HL-60/S4 treated with retinoic acid at 250 ng/mL for 4 days and 3 days (cell line): Measurements from ENCODE around the gene ZFYVE28.

ENCODE experiments used
- in situ Hi-C: fragments of 300-500 bp; cut with MboI; formaldehyde crosslinking; loops from 2 replicates; pipeline ENCODE4 v1.7.0; 2022; ENCODE audit warnings: low sequenced_read_pairs

ZFYVE28 gene

DNA sequence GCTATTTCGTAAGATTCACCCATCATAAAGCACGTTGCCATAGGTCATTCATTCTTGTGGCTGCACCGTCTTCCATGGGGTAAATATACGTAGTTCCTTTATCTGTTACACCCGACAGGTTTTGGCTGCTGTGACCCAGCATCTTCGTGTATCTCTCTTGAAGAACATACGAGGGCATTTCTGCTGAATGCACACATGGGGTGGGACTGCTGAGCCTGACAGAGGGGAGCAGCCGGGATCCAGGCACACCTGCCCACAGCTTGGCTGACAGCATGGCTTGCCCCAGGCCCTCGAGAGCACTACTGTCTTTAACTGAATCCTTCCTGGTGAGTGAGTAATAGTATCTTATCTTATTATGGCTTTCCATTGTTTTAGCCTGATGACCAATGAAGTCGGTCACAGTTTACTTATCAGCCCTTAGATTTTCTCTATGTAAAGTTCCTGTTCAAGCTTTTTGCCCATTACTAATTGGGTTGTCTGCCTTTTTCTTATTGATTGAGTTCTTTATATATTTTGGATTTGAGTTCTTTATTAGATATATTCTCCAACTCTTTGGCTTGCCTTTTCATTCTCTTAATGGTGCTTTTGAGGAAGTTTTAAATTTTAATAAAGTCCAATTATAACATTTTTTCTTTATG, 111.6 kb downstream of the ZFYVE28 start:
- in situ Hi-C loops = no loop called here

DNA sequence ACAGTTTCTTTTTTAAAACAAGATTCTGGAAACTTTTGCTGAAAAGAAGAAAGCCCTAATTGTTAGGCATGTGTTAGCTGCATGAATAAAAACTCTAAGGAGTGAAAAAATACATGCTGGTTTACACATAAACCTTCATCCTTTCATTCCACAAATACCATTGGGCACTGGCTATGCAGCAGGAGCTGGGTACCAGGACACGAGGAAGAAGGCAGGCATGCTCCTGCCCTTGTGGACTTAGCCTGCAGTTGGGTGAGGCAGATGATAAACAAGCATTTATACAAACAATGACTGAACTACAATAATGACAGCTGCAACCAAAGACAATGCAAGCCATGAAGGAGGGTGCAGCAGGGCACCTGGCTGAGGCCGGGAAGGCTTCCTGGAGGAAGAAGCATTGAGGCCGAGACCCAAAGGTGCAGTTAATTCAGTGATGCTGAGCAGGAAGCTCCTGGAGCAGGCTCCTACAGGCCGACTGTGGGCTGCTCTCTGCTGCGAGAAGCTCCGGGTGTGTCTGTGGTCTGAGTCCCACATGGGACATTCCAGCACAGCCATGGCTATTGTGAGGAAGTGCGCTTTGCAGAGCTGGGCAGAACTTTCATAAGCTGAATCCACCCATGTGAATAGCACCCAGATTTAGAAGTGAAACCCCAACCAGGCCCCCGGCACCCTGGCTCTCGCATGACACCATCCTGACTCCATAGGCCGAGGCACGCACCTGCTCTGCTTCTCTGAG, 112.5 kb downstream of the ZFYVE28 start:
- in situ Hi-C loops = no loop called here

DNA sequence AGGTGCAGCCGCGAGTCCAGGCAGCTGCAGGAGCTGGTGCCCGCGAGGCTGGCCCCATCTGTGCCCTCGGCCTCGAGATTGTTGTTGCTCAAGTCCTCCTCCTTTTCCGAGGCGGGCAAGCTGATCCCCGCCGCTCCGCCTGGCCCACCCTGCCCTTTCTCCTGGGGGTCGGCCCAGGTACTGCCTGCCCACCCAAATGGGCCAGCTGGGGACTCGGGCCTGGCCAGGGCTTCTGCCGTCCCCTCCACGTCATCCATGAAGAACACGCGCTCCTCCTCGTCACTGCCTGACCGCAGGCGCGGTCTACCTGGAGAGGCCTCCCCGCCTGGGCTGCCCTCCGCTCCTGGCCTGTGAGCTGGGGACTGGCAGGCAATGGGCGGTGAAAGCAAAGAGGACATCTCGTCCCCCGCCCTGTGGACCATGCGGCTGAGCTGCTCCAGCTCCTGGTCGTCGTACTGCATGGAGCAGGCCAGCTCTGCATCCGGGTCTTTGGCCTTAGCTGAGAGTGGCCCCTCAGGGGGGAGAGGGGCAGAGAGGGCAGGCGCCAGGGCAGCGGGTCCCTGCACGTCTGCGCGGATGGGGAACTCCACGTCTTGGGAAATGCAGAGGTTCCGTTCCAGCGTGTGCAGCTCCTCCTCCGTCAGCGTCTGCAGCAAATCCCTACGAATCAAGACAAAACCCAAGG, 113.4 kb downstream of the ZFYVE28 start:
- in situ Hi-C loops = no loop called here

DNA sequence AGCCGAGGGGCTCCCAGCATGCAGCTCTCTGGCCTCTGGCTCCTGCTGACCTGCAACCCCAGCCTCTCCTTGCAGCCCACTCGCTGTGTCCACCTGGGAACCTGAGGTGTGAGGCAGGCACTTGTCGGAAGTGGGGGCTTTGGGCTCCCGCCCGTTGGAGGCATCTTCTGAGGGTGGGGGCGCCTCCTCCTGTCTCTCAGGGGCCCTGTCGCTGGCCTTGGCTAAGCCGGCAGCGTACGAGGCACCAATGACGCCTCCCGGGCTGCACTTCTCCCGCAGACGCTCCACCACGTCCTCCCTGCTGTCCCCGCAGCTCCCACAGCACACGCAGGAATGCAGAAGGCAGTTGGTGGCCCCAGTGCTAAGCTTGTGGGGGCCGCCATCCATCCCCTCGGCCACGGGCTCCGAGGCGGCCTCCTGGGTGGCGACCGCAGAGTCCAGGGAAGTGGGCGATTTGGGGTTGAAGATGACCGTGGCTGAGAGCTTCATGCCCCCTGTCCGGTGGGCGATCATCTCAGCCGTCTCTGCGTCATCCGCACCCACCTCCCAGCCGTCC, 114.0 kb downstream of the ZFYVE28 start:
- in situ Hi-C loops = no loop called here

DNA sequence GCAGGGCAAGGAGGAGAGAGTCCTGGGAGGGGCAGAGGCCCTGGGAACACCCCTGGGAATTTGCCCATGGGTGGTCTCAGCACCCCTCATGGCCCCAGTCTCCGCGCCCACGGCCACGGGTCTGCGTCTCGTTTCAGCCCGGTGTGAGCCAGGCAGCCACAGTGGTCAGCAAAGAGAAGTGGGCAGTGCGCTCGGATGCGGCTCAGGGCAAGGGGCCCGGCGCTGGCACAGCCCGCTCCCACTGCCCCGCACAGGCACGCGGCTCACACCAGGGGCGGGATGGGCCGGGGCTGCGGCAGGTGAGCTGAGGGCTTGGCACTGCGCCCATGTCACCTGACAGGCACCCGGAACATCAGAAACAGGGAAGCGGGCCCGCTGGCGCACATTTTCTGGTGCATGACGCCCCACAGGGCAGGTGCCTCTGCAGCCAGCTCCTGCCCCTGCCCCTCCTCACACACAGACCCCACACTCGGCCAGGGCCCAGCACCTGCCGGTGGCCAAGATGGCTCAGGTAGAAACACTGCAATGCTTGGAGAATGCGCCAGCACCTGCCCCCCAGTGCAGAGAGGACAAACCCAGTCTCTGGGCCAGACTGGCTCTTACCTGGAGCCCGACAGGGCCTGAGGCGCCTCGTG, 114.6 kb downstream of the ZFYVE28 start:
- in situ Hi-C loops = no loop called here

DNA sequence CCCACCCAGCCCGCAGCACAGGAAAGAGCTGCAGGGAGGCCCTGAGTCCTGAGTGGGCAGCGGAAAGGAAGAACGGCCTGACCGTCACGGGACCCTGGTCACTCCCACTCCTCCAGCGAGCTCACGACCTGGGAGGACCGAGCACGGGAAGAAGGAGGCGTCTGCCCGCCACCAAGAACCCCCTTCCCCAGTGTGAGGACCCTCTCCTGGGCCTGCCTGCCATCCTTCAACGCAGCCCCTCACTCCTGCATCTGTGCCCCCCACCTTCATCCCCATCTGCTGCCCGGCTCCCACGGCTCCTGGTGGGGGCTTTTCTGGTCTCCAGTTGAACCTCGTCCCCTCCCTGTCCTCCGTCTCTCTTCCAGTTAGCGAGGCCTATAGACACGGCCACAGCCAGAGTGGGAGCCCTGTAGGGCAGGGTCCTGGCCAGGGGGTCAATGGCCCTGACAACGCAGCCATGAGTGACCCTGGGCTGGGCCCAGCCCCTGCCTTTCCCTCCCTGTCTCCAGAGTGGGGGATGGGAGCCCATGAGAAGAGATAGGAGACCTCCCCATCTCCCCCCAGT, 115.2 kb downstream of the ZFYVE28 start:
- in situ Hi-C loops = no loop called here

DNA sequence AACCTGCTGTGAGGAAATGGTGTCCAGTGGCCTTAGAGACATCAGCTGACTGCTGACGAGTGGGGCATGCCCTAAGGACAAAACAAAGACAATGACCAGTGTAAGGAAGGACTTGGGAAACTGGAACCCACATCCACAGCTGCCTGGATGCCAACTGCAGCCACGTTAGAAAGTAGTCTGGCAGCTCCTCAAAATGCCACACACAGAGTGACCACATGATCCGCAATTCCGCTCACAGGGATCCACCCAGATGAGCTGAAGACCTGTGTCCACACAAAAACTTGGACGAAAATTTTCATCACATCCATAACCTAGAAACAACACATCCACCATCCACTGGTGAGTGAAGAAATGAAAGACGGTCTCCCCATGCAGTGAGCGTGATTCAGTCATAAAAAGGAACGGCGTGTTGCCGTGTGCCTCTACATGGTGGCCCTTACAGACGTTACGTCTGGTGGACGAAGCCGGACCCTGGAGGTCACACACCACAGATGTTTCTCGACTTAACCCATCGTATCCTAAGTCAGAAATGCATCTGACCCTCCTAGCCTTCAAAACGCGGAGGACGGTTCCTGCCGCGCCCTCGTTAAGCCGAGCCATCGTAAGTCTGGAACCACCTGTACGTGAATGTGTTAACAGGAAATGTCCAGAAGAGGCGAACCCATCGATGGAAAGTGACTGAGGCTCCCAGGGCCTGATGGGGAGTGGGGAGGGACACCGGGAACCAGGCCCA, 115.9 kb downstream of the ZFYVE28 start:
- in situ Hi-C loops = no loop called here

DNA sequence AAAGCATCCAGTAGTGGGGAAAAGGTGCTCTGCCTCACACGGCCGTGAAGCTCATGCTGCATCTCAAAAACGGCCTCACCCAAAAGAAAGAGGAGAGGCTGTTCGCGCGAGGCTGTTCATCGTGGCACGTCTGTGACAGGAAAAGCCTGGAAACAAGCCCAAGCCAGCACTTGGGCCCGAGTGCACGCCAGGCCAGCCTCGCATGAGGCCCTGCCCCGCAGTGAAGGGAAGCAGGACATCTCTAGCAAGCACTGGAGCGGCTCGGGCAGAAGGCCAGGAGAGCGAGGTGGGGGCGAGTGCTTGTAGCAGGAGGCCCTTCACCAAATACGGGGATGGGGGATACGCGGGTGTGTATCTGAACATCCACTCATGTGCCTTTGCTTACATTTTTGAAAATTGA, 116.6 kb downstream of the ZFYVE28 start:
- in situ Hi-C loops = no loop called here

DNA sequence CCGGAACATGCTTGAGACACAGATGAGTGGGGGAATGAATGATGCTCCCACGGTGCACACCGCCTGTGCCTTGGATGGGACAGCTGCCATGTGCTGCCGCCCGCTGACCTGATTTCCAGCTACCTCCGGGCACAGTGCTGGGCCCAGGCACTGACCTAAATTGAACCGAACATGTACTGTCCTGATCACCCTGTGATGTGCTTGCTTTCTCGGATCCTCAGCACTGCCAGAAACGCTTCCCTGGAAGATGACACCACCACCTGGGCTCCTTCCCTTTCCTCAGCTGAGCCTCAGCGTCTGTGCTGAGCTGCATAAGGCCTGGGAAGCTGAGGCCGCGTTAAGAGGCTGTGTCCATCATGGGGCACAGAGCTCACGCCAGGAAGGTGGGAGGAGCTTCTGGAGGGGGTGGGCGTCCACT, 117.2 kb downstream of the ZFYVE28 start:
- in situ Hi-C loops = no loop called here

DNA sequence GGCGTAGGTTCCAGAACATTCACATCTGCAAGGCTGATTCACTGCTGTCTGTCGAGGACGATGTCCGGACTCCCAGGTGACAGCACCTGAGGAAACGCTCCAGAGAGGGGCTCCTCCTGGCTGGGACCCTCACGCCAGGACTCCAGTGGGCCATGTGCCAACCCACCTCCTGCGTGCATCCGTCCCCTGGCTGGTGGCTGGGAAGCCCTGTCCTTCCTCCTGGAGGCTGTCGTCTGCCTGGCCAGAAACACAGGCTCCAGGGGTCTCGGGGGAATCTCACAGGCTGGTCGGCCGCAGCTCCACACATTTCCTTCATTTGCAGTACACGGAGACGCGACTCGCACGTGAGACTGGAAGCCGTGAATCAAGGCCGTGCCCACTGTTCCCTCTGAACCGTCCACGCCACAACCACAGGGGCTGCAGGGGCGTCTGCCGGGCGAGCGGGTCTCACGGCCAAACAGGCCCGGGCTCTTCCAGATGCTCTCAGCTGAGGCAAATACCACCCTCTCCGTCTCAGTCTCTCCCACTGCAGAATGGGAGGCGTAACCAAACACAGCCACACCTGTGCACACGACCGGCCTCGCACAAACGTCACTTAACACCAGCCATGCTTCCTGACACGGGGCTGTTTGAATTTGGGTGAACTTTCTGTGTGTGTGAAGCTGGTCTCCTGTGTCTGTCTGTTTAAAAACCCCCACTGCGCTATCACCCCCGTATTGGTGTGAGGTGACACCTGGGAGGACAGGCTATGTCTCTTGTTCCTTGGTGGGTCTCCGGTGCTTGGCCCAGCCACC, 117.8 kb downstream of the ZFYVE28 start:
- in situ Hi-C loops = no loop called here

DNA sequence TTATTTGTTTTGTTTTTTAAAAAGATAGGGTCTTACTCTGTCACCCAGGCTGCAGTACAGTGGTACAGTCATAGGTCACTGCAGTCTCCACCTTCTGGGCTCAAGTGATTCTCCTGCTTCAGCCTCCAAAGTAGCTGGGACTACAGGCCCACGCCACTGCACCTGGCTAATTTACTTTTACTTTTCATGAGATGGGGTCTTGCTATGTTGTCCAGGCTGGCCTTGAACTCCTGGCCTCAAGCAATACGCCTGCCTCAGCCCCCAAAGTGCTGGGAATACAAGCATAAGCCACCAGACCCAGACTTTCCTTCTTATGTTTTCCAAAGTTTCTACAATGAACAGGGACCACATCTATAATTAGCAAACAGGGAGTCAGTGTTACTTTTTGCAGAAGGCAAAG, 118.7 kb downstream of the ZFYVE28 start:
- in situ Hi-C loops = no loop called here

DNA sequence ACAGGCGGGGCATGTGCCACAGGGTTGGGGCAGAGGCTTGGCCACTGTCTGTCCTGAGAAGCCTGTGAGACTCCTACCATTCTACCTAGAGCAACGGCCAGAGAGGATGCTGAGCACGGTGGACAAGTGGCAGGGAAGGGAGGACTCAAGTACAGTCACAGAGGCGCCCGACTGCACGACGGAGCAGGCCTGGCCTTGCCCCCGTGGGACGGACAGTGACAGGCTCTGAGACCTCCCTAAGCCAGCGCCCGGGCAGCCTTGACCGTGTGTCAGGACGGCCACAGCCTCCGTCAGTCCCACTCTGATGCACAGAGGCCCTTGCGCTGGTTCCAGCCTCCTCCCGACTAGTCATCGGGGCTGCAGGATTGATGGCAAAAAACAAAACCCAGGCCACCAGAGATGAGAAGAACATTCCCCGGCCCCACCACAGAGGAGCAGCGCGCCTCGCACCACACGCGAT, 119.9 kb downstream of the ZFYVE28 start:
- in situ Hi-C loops = no loop called here

DNA sequence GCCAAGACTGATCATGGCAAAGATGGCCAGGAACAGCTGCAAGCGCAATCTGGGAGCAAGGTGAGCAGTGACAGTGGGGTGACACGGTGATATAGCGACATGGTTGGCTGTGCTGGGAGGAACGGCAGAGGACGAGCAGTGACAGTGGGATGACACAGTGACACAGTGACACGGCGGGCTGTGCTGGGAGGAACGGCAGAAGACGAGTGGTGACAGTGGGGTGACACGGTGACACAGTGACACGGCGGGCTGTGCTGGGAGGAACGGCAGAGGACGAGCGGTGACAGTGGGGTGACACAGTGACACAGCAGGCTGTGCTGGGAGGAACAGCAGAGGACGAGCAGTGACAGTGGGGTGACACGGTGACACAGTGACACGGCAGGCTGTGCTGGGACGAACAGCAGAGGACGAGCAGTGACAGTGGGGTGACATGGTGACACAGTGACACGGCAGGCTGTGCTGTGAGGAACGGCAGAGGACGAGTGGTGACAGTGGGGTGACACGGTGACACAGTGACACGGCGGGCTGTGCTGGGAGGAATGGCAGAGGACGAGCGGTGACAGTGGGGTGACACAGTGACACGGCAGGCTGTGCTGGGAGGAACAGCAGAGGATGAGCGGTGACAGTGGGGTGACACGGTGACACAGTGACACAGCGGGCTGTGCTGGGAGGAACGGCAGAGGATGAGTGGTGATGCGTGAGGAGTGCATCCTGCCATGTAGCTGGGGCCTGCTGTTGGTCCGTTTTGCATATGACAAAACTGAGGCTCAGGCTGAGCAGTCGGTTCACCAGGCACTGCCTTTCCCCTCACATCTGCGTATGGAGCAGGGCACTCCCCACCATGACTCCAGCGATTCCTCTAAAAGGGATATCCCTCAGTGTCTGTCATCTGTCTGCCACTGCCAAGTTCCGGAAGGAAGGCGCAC, 120.6 kb downstream of the ZFYVE28 start:
- in situ Hi-C loops = no loop called here

DNA sequence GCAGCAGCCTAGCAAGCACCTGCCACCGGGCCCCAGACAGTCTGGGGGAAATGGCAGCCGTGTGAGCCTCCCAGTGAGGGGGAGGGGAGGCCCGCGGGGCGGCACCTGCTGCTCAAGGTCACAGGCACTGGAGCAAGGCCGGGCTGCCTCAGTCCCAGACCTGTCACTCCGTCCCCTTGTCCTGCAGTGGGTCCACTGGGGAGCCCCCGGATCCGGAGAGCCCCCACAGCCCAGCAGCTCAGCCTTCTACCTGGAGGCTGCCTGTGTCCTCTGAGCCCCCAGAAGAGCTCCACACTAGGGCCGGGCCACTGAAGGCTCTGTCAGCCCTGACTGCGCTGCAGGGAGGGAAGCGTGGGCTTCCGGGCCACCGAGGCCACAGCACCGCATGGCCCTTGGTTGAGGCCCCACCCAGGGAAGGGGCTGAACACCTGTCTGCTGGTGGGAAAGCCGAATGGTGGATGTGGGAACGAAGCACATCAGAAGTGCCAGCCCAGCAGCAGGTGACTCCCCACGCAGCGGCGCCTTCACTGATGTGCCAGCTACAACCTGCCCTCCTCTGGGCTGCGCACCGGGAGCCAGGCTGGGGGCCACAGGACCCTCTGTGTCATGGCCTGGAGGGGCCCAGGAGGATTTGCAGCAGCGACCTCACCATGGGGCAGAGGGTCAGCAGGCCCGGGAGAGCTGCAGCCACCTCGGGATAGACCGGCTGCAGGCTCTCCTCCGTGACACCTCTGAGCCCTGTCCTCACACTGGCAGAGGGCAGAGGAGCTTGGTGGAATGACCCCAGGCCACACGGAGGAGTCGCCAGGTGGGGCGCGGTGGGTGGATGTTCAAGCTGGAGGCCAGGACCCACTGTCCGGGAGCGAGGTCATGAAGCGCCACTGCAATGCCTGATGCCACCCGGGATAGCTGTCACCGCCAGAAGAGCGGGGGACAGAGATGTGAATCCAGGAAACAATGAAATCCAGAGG, 121.5 kb downstream of the ZFYVE28 start:
- in situ Hi-C loops = no loop called here

DNA sequence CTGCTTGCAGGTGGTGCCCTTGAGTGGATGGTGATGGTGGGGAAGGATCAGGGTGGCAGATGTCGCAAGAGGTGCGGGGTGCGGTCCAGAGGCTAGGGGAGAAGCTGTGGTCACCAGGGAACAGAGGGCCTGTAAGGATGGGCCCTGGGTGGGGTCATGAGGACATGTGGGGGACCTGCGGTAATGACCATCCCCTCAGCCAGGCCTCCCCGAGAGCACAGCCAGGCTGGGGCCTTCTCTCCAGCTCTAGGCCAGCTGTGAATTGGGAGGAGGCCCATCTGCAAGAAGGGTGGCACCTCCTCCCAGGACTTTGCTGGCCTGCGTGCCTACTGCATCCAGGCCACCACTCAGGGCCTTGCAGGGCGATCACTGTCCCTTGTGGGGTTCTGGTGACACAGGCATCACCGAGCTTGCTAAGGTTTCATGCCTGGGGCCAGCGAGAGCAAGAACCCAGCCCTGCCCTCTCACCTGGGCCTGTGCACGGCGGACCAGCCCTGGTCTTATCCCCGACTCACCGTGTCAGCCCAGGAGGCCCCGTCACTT, 122.5 kb downstream of the ZFYVE28 start:
- in situ Hi-C loops = no loop called here

DNA sequence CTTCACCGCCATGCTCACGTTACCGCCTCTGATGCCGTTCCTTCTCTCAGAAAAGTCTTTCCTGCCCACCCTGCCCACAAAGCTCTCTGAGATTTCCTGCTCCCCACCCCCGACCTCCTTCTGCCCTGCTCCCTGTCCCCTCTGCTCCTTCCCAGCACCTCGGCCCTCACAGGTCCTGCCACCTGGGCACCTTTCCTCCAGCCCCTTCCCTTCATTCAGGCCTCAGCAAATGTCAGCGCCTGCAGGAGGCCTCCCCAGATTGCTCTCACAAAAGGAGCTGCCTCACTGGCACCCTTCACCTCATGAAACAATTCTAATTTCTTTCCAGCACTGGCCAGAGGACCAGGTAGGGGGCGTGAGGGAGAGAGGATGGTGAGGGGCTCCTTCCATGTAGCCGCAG, 122.9 kb downstream of the ZFYVE28 start:
- in situ Hi-C loops = no loop called here

DNA sequence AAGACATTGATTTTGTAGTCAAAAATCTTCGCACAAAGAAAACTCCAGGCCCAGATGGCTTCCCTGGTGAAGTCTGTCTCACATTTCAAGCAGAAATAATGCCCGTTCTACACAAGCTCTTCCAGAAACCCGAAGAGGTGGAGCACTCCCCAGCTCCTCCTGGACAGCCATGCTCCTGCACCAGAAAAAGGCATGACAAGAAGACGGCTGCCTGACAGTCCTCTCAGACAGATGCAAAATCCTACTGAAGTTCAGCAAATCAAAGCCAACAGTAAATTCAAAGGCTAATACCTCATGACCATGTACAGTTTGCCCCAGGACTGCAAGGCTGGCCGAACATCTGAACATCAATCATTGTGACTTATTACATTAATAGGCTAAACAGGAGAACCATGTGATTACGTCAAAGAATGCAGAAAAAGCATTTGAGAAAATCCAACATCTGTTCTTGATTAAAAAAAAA, 125.8 kb downstream of the ZFYVE28 start:
- in situ Hi-C loops = no loop called here
